ENCODE results near the gene FUZ.

- no peak for TF ChIP-seq POLR2AphosphoS5 (IDR thresholded peaks at IDR 0.05; ENCODE audit: low read depth, low read length)
- TF ChIP-seq SIN3A (IDR thresholded peaks at IDR 0.05; ENCODE audit: borderline replicate concordance, insufficient read depth, low read length): no peak
- TF ChIP-seq FOXP2 (optimal IDR thresholded peaks at IDR 0.05; ENCODE audit: borderline replicate concordance, extremely low read depth, extremely low read length, insufficient read depth): no peak
- TF ChIP-seq TAF1 (IDR thresholded peaks at IDR 0.05; ENCODE audit: borderline replicate concordance, insufficient read depth, low read length): no peak
Measured at GRCh38 chr19:49791776-49792445, 21.2 kb downstream of the FUZ start.
